ENCODE data around the gene SYNJ1.
A peak's percentile ranks its signal among the peaks of the same experiment; 100 is the strongest.
"Not testable (repeated sequence)": the region's sequence is repeated elsewhere in the genome, so short reads cannot be mapped to it uniquely, and the experiment has no call there.

Gene SYNJ1, protein sequence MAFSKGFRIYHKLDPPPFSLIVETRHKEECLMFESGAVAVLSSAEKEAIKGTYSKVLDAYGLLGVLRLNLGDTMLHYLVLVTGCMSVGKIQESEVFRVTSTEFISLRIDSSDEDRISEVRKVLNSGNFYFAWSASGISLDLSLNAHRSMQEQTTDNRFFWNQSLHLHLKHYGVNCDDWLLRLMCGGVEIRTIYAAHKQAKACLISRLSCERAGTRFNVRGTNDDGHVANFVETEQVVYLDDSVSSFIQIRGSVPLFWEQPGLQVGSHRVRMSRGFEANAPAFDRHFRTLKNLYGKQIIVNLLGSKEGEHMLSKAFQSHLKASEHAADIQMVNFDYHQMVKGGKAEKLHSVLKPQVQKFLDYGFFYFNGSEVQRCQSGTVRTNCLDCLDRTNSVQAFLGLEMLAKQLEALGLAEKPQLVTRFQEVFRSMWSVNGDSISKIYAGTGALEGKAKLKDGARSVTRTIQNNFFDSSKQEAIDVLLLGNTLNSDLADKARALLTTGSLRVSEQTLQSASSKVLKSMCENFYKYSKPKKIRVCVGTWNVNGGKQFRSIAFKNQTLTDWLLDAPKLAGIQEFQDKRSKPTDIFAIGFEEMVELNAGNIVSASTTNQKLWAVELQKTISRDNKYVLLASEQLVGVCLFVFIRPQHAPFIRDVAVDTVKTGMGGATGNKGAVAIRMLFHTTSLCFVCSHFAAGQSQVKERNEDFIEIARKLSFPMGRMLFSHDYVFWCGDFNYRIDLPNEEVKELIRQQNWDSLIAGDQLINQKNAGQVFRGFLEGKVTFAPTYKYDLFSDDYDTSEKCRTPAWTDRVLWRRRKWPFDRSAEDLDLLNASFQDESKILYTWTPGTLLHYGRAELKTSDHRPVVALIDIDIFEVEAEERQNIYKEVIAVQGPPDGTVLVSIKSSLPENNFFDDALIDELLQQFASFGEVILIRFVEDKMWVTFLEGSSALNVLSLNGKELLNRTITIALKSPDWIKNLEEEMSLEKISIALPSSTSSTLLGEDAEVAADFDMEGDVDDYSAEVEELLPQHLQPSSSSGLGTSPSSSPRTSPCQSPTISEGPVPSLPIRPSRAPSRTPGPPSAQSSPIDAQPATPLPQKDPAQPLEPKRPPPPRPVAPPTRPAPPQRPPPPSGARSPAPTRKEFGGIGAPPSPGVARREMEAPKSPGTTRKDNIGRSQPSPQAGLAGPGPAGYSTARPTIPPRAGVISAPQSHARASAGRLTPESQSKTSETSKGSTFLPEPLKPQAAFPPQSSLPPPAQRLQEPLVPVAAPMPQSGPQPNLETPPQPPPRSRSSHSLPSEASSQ (N-terminal part only)

DNA sequence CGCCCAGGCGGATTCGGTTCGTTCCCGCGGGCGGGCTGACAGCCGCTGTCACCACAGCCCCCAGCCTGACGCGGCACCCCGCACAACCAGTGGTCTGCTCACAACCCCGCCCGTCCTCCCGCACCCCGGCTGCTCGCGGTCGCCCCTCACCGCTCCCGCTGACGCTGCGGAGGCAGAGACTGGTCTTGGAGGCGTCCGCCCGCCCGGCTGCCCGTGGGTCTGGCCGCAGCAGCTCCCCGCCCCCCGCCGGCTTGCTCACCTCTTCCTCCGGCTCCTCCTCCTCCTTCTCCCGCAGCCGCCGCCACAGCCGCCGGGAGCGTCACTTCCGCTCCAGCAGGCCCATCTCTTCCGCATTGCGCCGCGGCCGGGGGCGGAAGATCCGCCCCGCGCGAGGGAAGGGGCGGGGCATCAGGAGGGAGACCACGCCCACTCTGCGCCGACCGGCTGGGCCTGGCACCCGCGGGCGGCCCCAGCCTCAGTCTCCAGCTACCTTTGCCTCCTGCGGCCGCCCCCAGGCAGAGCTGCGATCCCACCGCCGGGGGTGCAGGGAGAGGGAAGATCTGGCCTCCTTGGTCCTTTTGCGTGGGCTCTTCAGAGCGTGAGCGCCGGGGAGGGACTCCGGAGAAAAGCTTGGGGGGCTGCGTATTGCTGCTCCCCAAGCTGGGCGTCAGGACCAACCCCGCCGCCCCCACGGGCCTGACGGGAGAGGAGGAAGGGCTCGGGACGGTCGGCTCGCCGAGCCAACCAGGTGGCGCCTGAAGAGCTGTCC lies at the start of gene SYNJ1:
Gene SYNJ1, minus strand, starts transcription at position 327 of the 769 bp plus-strand sequence. CDS start 1,118 bp downstream, outside the sequence.
- Histone ChIP-seq H3K4me1 (ENCODE audit: control insufficient read depth in 1 of 2, insufficient read depth in 1 of 2, low read depth in 1 of 2, low read length in 1 of 2) (peaks cover 46 to 50% of the 10 kb centered on the region in 2 experiments), H3K36me3 (peaks cover 25% of the 10 kb centered on the region)

DNA sequence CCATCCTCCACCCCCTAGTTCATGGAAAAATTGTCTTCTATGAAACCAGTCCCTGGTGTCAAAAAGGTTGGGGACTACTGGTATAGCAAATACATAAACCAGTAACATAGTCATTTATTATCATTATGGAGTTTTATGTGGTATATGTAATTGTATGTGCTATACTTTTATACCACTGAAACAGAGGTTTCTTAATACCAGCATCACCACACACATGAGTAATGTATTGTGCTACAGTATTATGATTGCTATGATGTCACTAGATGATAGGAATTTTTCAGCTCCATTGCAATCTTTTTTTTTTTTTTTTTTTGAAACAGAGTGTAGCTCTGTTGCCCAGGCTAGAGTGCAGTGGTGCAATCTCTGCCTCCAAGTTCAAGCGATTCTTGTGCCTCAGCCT lies 49.5 kb upstream of the SYNJ1 start:
- no peaks in the 10 kb centered on the region for H3K27me3 ChIP-seq

More for the DNA sequence above, at the start of gene SYNJ1:
- TF ChIP-seq, protein P1, sequence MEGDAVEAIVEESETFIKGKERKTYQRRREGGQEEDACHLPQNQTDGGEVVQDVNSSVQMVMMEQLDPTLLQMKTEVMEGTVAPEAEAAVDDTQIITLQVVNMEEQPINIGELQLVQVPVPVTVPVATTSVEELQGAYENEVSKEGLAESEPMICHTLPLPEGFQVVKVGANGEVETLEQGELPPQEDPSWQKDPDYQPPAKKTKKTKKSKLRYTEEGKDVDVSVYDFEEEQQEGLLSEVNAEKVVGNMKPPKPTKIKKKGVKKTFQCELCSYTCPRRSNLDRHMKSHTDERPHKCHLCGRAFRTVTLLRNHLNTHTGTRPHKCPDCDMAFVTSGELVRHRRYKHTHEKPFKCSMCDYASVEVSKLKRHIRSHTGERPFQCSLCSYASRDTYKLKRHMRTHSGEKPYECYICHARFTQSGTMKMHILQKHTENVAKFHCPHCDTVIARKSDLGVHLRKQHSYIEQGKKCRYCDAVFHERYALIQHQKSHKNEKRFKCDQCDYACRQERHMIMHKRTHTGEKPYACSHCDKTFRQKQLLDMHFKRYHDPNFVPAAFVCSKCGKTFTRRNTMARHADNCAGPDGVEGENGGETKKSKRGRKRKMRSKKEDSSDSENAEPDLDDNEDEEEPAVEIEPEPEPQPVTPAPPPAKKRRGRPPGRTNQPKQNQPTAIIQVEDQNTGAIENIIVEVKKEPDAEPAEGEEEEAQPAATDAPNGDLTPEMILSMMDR (IDR thresholded peaks at IDR 0.05) = peak; percentile 30
- Histone ChIP-seq H3K4me3 (ENCODE audit: low read depth in 1 of 2, low read length in 1 of 2) (peak within 1 kb of the TSS; percentile 92 to 100), H3K9me3 (no peaks in the 10 kb centered on the region), H3K27ac (peak within 1 kb of the TSS; percentile 96), H3K27me3 (no peaks in the 10 kb centered on the region)

DNA sequence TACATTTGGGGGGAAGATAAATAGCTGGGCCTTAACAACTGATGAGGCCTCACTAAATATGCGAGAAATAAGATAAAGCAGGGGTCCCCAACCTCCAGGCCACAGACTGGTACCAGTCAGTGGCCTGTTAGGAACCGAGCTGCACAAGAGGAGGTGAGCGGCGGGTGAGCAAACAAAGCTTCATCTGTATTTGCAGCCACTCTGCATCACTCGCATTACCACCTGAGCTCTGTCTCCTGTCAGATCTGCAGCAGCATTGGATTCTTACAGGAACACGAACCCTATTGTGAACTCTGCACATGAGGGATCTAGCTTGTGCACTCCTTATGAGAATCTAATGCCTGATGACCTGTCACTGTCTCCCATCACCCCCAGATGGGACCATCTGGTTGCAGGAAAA lies 48.9 kb upstream of the SYNJ1 start:
- TF ChIP-seq, protein P1 (IDR thresholded peaks at IDR 0.05) = no peak
- Histone ChIP-seq H3K4me1 (ENCODE audit: control insufficient read depth in 1 of 2, insufficient read depth in 1 of 2, low read depth in 1 of 2, low read length in 1 of 2) (peaks cover 10 to 12% of the 10 kb centered on the region in 2 experiments), H3K27me3 (no peaks in the 10 kb centered on the region), H3K27ac (no peak overlapping the region), H3K36me3 (no peaks in the 10 kb centered on the region), H3K9me3 (no peaks in the 10 kb centered on the region), H3K4me3 (ENCODE audit: low read depth in 1 of 2, low read length in 1 of 2) (no peak overlapping the region)

More for the DNA sequence above, 49.5 kb upstream of the SYNJ1 start:
- Histone ChIP-seq H3K4me1 (ENCODE audit: control insufficient read depth in 1 of 2, insufficient read depth in 1 of 2, low read depth in 1 of 2, low read length in 1 of 2) (peaks cover 8 to 9% of the 10 kb centered on the region in 2 experiments), H3K27ac (no peak overlapping the region), H3K4me3 (ENCODE audit: low read depth in 1 of 2, low read length in 1 of 2) (no peak overlapping the region), H3K36me3 (no peaks in the 10 kb centered on the region), H3K9me3 (no peaks in the 10 kb centered on the region)
- TF ChIP-seq, protein P1 (IDR thresholded peaks at IDR 0.05) = no peak

DNA sequence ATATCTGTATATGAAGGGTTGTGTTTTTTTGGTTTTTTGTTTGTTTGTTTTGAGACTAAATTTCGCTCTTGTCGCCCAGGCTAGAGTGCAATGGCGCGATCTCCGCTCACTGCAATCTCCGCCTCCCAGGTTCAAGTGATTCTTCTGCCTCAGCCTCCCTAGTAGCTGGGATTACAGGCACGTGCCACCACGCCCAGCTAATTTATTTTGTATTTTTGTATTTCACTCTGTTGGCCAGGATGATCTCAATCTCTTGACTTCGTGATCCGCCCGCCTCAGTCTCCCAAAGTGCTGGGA lies 45.2 kb upstream of the SYNJ1 start:
- Histone ChIP-seq H3K27ac (peak overlapping the region; percentile 92), H3K4me1 (ENCODE audit: control insufficient read depth in 1 of 2, insufficient read depth in 1 of 2, low read depth in 1 of 2, low read length in 1 of 2) (peaks cover 36 to 40% of the 10 kb centered on the region in 2 experiments), H3K4me3 (ENCODE audit: low read depth in 1 of 2, low read length in 1 of 2) (peak overlapping the region; percentile 84 to 87)
- not testable (repeated sequence) for H3K36me3 ChIP-seq, H3K9me3 ChIP-seq, H3K27me3 ChIP-seq

DNA sequence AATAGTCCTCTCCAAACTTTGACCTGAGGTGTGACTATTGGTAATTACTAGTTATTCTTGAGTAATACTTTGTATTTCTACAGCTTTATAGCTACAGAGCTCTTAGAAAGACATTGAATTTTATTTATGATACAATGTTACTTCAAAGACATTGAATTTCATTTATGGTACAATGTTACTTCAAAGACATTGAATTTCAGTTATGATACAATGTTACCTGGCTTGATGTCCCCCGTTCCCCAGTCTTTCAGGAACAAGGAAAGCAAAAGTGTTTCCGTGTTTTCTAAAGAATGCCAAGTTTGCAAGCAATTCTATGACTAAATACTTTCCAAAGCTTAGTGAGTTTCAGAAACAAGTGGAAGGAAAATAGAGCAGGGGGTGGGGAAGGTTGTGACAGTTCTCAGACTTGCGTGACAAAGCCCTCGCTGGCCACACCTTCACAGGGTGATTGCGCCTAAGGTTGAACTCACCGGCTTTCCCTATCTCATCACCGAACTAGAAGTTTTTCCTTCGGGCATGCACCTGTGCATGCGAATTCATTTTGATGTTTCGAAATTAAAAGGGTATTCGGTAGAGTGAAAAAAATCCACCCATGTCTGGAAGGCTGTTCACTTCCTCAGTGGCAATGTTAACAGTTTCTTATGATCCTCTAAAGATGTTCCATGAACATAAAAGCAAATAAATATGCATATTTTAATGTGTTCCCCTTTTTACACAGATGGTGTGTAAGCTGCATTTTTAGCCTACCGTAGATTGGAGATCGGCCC lies 44.7 kb upstream of the SYNJ1 start:
- Histone ChIP-seq H3K27ac (peak overlapping the region; percentile 92), H3K36me3 (no peaks in the 10 kb centered on the region), H3K4me3 (ENCODE audit: low read depth in 1 of 2, low read length in 1 of 2) (peak overlapping the region; percentile 84 to 87), H3K4me1 (ENCODE audit: control insufficient read depth in 1 of 2, insufficient read depth in 1 of 2, low read depth in 1 of 2, low read length in 1 of 2) (peaks cover 36 to 40% of the 10 kb centered on the region in 2 experiments), H3K27me3 (no peaks in the 10 kb centered on the region), H3K9me3 (no peaks in the 10 kb centered on the region)
- TF ChIP-seq, protein P1 (IDR thresholded peaks at IDR 0.05) = no peak

Data from neutrophil (primary cell).